Ovary (tissue), 9 donors: ENCODE results near the gene PMM2. TPM values are rescaled to one million over a fixed set of nuclear protein-coding genes. Genes with fewer than 3 reads are reported as not detected.

ENCODE experiments used
- DNase-seq, 5 donors: peaks; one replicate each; pipeline ENCODE4 v3.0.0-alpha.2; 2019 to 2020
- H3K27ac ChIP-seq, 2 donors: fragments of 200-600 bp; one replicate each; pipeline versions ENCODE4 v1.5.1 to v1.8.0; 2019 to 2022
- H3K27me3 ChIP-seq: fragments of 200-600 bp; one replicate; pipeline ENCODE4 v1.8.0; 2022
- H3K36me3 ChIP-seq: fragments of 200-600 bp; sonication (generic); one replicate; pipeline ENCODE4 v1.5.1; 2019
- H3K4me1 ChIP-seq: one replicate; pipeline ENCODE4 v1.8.1; 2013; ENCODE audit warnings: mild to moderate bottlenecking, moderate library complexity; ENCODE audit not compliant: insufficient read depth
- H3K4me3 ChIP-seq: fragments of 200-600 bp; sonication (generic); one replicate; pipeline ENCODE4 v1.5.1; 2017
- H3K9me3 ChIP-seq, 2 donors: fragments of 200-600 bp in 1 of 2; sonication (generic) in 1 of 2; one replicate each; pipeline versions ENCODE4 v1.5.1 to v1.8.1; 2013 to 2019; ENCODE audit warnings: mild to moderate bottlenecking in 1 of 2, moderate library complexity in 1 of 2
- EP300 ChIP-seq: sonication (generic); formaldehyde crosslinking; IDR thresholded peaks from one replicate; pipeline ENCODE4 v1.6.1; 2017; ENCODE audit warnings: antibody characterized with exemption
- POLR2A ChIP-seq: fragments of 450-650 bp; IDR thresholded peaks from one replicate; pipeline ENCODE4 v1.6.1; 2017; ENCODE audit warnings: antibody characterized with exemption, mild to moderate bottlenecking, moderate library complexity
- WGBS, 3 donors: extraction: QIAGEN DNeasy Blood & Tissue Kit in 1 of 3; methylation state at CpG; one replicate each; pipeline versions ENCODE4 v1.1.5 to v1.1.7; 2013 to 2017; 5-methylcytosine and 5-hydroxymethylcytosine counted together
- intact Hi-C, 4 donors: fragments of 100-400 bp; cut with DNase I; formaldehyde crosslinking; loops; one replicate each; pipeline versions ENCODE4 v1.11.0 to v1.15.1; 2022 to 2023
- polyA plus RNA-seq, 2 donors: library from polyadenylated mRNA; stranded (reverse); fragments of 200-250 nt in 1 of 2; fragments of 350-450 nt in 1 of 2; fragmentation: Illumina TruSeq in 1 of 2; extraction: RNeasy Lipid Tissue Mini Kit (QIAGEN cat#74804) in 1 of 2; gene quantifications; one replicate each; pipeline ENCODE4 v1.2.3, GENCODE V29; 2013 to 2014
- total RNA-seq, 7 donors: library from RNA; depleted of rRNA in 2 of 7; stranded (reverse); fragments of >200 nt in 2 of 7; fragmentation: NEBNext Ultra II Directional in 3 of 7; extraction: Animal tissue kit (Norgen Biotek cat#: 25700) in 3 of 7; gene quantifications; one replicate each; pipeline versions ENCODE4 v1.1.0 to v1.2.4, GENCODE V29; 2016 to 2023
- TF ChIP-seq, protein P1 (sequence below), 3 donors: fragments of 450-650 bp in 2 of 3; fragments of 200-600 bp in 1 of 3; IDR thresholded peaks; one replicate each; pipeline versions ENCODE4 v1.5.1 to v1.8.0; 2016 to 2022; ENCODE audit warnings: antibody characterized with exemption in 3 of 3, mild to moderate bottlenecking in 1 of 3
- donor health status: DM: no; HTN: no; CAD: no; lungs with moderate emphysema.
- donor health status: DM: no; HTN: no; CAD: no.
- donor health status: Bipolar disorder and iron deficiency.
- donor health status: DM: yes; HTN: yes; CAD: no.
- donor health status: DM: no; HTN: no; CAD: no.
- donor health status: DM: yes; HTN: yes; CAD: no.

The PMM2 gene
- total and polyA plus RNA-seq, 9 donors: 9.6 to 38.6 (median 23.1) TPM

DNA sequence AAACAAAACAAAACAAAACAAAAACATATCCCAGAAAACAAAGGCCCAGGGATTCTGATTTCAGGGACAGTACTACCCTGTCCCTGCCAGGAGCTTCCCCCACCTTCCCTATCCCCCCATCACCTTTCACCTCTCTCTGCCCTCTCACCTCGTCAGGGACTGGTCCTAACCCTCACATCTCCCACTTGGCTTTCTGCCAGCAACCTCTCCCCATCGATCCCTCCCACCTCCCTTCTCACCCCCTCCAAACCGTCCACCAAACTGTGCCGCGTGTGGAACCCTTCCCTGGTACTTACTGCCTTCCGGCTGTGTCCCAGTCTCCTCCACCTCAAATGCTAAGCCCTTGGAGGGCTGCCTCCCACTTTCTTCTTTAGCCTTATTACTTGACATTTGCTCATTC is 36.6 kb upstream of the PMM2 start:
- DNase-seq: peak in 1 of 5 donors; percentile 12
- H3K27me3 ChIP-seq: no peaks in the 10 kb centered on the region
- no peaks in the 10 kb centered on the region for H3K9me3 ChIP-seq
- WGBS, 3 donors: 73 to 81% (median 77%) methylated on average over 6 of the region's 6 CpGs
- no peak overlapping the region for H3K4me3 ChIP-seq
- TF ChIP-seq POLR2A: no peak
- TF ChIP-seq, protein P1, sequence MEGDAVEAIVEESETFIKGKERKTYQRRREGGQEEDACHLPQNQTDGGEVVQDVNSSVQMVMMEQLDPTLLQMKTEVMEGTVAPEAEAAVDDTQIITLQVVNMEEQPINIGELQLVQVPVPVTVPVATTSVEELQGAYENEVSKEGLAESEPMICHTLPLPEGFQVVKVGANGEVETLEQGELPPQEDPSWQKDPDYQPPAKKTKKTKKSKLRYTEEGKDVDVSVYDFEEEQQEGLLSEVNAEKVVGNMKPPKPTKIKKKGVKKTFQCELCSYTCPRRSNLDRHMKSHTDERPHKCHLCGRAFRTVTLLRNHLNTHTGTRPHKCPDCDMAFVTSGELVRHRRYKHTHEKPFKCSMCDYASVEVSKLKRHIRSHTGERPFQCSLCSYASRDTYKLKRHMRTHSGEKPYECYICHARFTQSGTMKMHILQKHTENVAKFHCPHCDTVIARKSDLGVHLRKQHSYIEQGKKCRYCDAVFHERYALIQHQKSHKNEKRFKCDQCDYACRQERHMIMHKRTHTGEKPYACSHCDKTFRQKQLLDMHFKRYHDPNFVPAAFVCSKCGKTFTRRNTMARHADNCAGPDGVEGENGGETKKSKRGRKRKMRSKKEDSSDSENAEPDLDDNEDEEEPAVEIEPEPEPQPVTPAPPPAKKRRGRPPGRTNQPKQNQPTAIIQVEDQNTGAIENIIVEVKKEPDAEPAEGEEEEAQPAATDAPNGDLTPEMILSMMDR (IDR thresholded peaks at IDR 0.05): no peak
- no peak for TF ChIP-seq EP300
- H3K4me1 ChIP-seq: no peaks in the 10 kb centered on the region
- intact Hi-C loops: no loop called here
- H3K27ac ChIP-seq: no peak overlapping the region
- H3K36me3 ChIP-seq: no peaks in the 10 kb centered on the region

DNA sequence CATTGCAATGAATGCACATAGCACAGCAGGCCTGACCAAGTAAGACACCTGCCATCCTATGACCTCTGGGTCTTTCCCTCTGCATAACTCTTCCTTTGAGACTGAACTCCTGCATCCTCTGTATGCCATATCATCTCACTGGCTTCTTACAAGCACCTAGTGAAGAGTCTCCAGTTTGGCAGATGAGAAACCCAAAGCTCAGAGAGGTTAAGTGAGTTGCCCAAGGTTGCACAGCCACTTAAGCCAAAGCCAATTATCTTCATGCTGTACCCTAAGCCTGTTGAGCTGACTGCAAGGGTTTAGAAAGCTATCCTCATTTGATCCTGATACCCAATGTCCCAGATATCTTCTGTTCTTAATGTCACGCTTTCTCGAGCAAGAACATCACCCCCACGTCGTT is 35.4 kb upstream of the PMM2 start:
- H3K9me3 ChIP-seq: no peaks in the 10 kb centered on the region
- H3K4me3 ChIP-seq: no peak overlapping the region
- intact Hi-C loops: no loop called here
- DNase-seq: peak in 1 of 5 donors; percentile 3
- no peaks in the 10 kb centered on the region for H3K27me3 ChIP-seq
- no peak overlapping the region for H3K27ac ChIP-seq
- TF ChIP-seq, protein P1 (IDR thresholded peaks at IDR 0.05): no peak
- no peak for TF ChIP-seq EP300
- TF ChIP-seq POLR2A: no peak
- H3K4me1 ChIP-seq: no peaks in the 10 kb centered on the region
- H3K36me3 ChIP-seq: no peaks in the 10 kb centered on the region
- 85 to 95% (median 91%) methylated on average over 4 of the region's 4 CpGs for WGBS, 3 donors

DNA sequence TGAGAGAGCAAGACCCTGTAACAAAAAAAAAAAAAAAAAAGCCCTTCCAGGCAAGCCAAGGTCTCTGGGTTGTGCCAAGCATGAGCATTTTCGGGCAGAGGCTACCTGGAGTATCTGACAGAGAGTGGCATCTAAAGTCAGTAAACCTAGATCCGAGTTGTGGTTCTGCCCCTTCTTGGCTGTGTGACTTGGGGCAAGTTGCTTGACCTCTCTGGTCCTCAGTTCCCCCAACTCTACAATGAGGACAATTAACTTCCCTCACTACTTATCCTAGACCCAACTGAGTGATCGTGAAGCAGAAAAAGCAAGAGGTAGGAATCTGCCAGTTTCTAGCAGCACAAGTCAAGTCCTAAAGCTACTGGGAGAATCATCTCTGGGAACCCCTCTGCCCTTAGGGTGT is 34.6 kb upstream of the PMM2 start:
- no peak for DNase-seq
- TF ChIP-seq, protein P1 (IDR thresholded peaks at IDR 0.05): no peak
- TF ChIP-seq EP300 (no peak), POLR2A (no peak)
- intact Hi-C loops: no loop called here
- Histone ChIP-seq H3K27me3 (no peaks in the 10 kb centered on the region), H3K27ac (no peak overlapping the region), H3K36me3 (no peaks in the 10 kb centered on the region), H3K4me3 (no peak overlapping the region), H3K9me3 (no peaks in the 10 kb centered on the region), H3K4me1 (no peaks in the 10 kb centered on the region)
- 90 to 99% (median 96%) methylated on average over 3 of the region's 3 CpGs for WGBS, 3 donors

DNA sequence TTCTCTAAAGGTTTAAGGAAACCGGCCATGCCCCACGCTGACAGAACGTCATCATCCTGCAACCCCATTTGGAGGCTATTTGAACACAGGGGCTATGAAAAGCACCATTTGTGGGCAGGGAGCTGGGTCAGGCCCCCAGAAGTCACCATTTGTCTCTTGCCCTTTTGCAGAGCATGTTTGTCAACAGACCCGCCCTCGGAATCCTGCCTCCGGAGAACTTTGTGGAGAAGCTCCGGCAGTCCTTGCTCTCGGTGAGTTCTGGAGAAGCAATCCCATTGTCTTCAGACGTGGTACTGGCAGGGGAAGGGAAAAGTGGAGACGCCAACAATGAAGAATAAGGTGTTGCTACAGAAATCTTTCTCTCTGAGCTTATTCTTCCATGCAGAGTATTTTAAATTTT is 33.7 kb upstream of the PMM2 start:
- intact Hi-C loops: no loop called here
- 67 to 70% (median 69%) methylated on average over 10 of the region's 10 CpGs for WGBS, 3 donors
- Histone ChIP-seq H3K4me3 (no peak overlapping the region), H3K27ac (no peak overlapping the region), H3K4me1 (no peaks in the 10 kb centered on the region), H3K9me3 (no peaks in the 10 kb centered on the region), H3K27me3 (no peaks in the 10 kb centered on the region), H3K36me3 (no peaks in the 10 kb centered on the region)
- TF ChIP-seq, protein P1 (IDR thresholded peaks at IDR 0.05): no peak
- TF ChIP-seq POLR2A: no peak
- DNase-seq: peak in 1 of 5 donors; percentile 0
